Measurements from ENCODE around the gene RRM2.

The RRM2 gene

GRCh38 chr2:10166676-10167292, 44.2 kb downstream of the RRM2 start:
- H3K4me3 Mint-ChIP-seq = no peak overlapping the region
- H3K27ac Mint-ChIP-seq = no peak overlapping the region
- DNase-seq (no peak), ATAC-seq (no peak)
- no peaks in the 10 kb centered on the region for H3K9me3 Mint-ChIP-seq
- no peaks in the 10 kb centered on the region for H3K27me3 Mint-ChIP-seq
- peaks cover 6% of the 10 kb centered on the region for H3K4me1 Mint-ChIP-seq

- no peak overlapping the region for H3K4me3 Mint-ChIP-seq
- ATAC-seq (no peak), DNase-seq (no peak)
- no peak overlapping the region for H3K27ac Mint-ChIP-seq
- no peaks in the 10 kb centered on the region for H3K9me3 Mint-ChIP-seq
- no peaks in the 10 kb centered on the region for H3K27me3 Mint-ChIP-seq
- H3K4me1 Mint-ChIP-seq = peaks cover 6% of the 10 kb centered on the region
Measured at GRCh38 chr2:10167316-10167715, 44.8 kb downstream of the RRM2 start.

GRCh38 chr2:10168221-10168620, 45.7 kb downstream of the RRM2 start:
- no peaks in the 10 kb centered on the region for H3K9me3 Mint-ChIP-seq
- H3K4me3 Mint-ChIP-seq = no peak overlapping the region
- H3K4me1 Mint-ChIP-seq = peaks cover 6% of the 10 kb centered on the region
- DNase-seq (no peak), ATAC-seq (no peak)
- no peaks in the 10 kb centered on the region for H3K27me3 Mint-ChIP-seq
- peak overlapping the region in 1 of 2 donors; percentile 77 for H3K27ac Mint-ChIP-seq

GRCh38 chr2:10169053-10169578, 46.6 kb downstream of the RRM2 start:
- Mint-ChIP-seq H3K4me1 (peaks cover 6% of the 10 kb centered on the region), H3K27ac (no peak overlapping the region), H3K27me3 (no peaks in the 10 kb centered on the region), H3K9me3 (no peaks in the 10 kb centered on the region), H3K4me3 (no peak overlapping the region)
- ATAC-seq = no peak
- DNase-seq = no peak

- ATAC-seq = no peak
- Mint-ChIP-seq H3K4me1 (peaks cover 6% of the 10 kb centered on the region), H3K4me3 (no peak overlapping the region), H3K9me3 (no peaks in the 10 kb centered on the region), H3K27ac (no peak overlapping the region), H3K27me3 (no peaks in the 10 kb centered on the region)
- DNase-seq = no peak
Measured at GRCh38 chr2:10169581-10169980, 47.0 kb downstream of the RRM2 start.

GRCh38 chr2:10170256-10170655, 47.7 kb downstream of the RRM2 start:
- ATAC-seq (no peak), DNase-seq (no peak)
- peaks cover 6% of the 10 kb centered on the region for H3K4me1 Mint-ChIP-seq
- H3K9me3 Mint-ChIP-seq = no peaks in the 10 kb centered on the region
- H3K4me3 Mint-ChIP-seq = no peak overlapping the region
- H3K27ac Mint-ChIP-seq = peak overlapping the region; percentile 40 to 81
- no peaks in the 10 kb centered on the region for H3K27me3 Mint-ChIP-seq

- no peaks in the 10 kb centered on the region for H3K9me3 Mint-ChIP-seq
- DNase-seq (no peak), ATAC-seq (no peak)
- H3K27ac Mint-ChIP-seq = no peak overlapping the region
- H3K4me1 Mint-ChIP-seq = peaks cover 6% of the 10 kb centered on the region
- H3K4me3 Mint-ChIP-seq = no peak overlapping the region
- no peaks in the 10 kb centered on the region for H3K27me3 Mint-ChIP-seq
Measured at GRCh38 chr2:10171006-10171800, 48.7 kb downstream of the RRM2 start.

- no peaks in the 10 kb centered on the region for H3K9me3 Mint-ChIP-seq
- ATAC-seq = no peak
Measured at GRCh38 chr2:10172033-10172871, 49.7 kb downstream of the RRM2 start.

GRCh38 chr2:10173258-10174005, 50.9 kb downstream of the RRM2 start:
- DNase-seq = no peak
- no peak for ATAC-seq
- Mint-ChIP-seq H3K27me3 (no peaks in the 10 kb centered on the region), H3K9me3 (no peaks in the 10 kb centered on the region), H3K4me1 (no peaks in the 10 kb centered on the region), H3K27ac (no peak overlapping the region), H3K4me3 (no peak overlapping the region)

More at GRCh38 chr2:10172033-10172871, 49.7 kb downstream of the RRM2 start:
- no peak for DNase-seq
- H3K4me3 Mint-ChIP-seq = no peak overlapping the region
- H3K27ac Mint-ChIP-seq = no peak overlapping the region
- H3K27me3 Mint-ChIP-seq = no peaks in the 10 kb centered on the region
- peaks cover 5% of the 10 kb centered on the region for H3K4me1 Mint-ChIP-seq

- no peak overlapping the region for H3K27ac Mint-ChIP-seq
- no peak overlapping the region for H3K4me3 Mint-ChIP-seq
- no peaks in the 10 kb centered on the region for H3K4me1 Mint-ChIP-seq
- no peaks in the 10 kb centered on the region for H3K9me3 Mint-ChIP-seq
- no peak for ATAC-seq
- no peak for DNase-seq
- no peaks in the 10 kb centered on the region for H3K27me3 Mint-ChIP-seq
Measured at GRCh38 chr2:10174173-10174572, 51.6 kb downstream of the RRM2 start.

GRCh38 chr2:10175441-10175840, 52.9 kb downstream of the RRM2 start:
- Mint-ChIP-seq H3K4me3 (no peak overlapping the region), H3K9me3 (no peaks in the 10 kb centered on the region), H3K27me3 (no peaks in the 10 kb centered on the region), H3K4me1 (no peaks in the 10 kb centered on the region), H3K27ac (no peak overlapping the region)
- DNase-seq (no peak), ATAC-seq (no peak)

GRCh38 chr2:10178751-10179150, 56.2 kb downstream of the RRM2 start:
- H3K27me3 Mint-ChIP-seq = no peaks in the 10 kb centered on the region

GRCh38 chr2:10179422-10179821, 56.9 kb downstream of the RRM2 start:
- no peak overlapping the region for H3K27ac Mint-ChIP-seq
- no peaks in the 10 kb centered on the region for H3K4me1 Mint-ChIP-seq
- H3K4me3 Mint-ChIP-seq = no peak overlapping the region
- no peak for ATAC-seq
- H3K9me3 Mint-ChIP-seq = peaks cover 0 to 6% of the 10 kb centered on the region in 2 donors
- no peaks in the 10 kb centered on the region for H3K27me3 Mint-ChIP-seq
- DNase-seq = no peak

More at GRCh38 chr2:10178751-10179150, 56.2 kb downstream of the RRM2 start:
- Mint-ChIP-seq H3K4me1 (no peaks in the 10 kb centered on the region), H3K4me3 (no peak overlapping the region), H3K9me3 (peaks cover 0 to 6% of the 10 kb centered on the region in 2 donors), H3K27ac (no peak overlapping the region)
- no peak for DNase-seq
- ATAC-seq = no peak

- DNase-seq (no peak), ATAC-seq (no peak)
- no peak overlapping the region for H3K4me3 Mint-ChIP-seq
- no peaks in the 10 kb centered on the region for H3K27me3 Mint-ChIP-seq
- no peaks in the 10 kb centered on the region for H3K4me1 Mint-ChIP-seq
- peaks cover 0 to 6% of the 10 kb centered on the region in 2 donors for H3K9me3 Mint-ChIP-seq
- H3K27ac Mint-ChIP-seq = no peak overlapping the region
Measured at GRCh38 chr2:10180229-10180628, 57.7 kb downstream of the RRM2 start.
